Endothelial cell of umbilical vein (primary cell): ENCODE measurements around the gene PIM3. TPM values are rescaled to one million over a fixed set of nuclear protein-coding genes. Genes with fewer than 3 reads are reported as not detected.

Source experiments
- BruUV-seq: library from RNA; stranded (reverse); fragments of 400-500 nt; replicated peaks from 2 replicates; lab custom pipeline; 2021; lab: Mats Ljungman, UMichigan
- CTCF ChIA-PET: fragments of 300-600, 350-600 bp; sonication (Branson Sonifier 250); formaldehyde crosslinking; loops from one replicate; lab custom pipeline; 2021; ENCODE audit warnings: antibody characterized with exemption, inconsistent platforms; lab: Charles Lee
- POLR2A ChIA-PET: fragments of 300-600, 350-600 bp; sonication (Branson Sonifier 250); formaldehyde crosslinking; loops from one replicate; lab custom pipeline; 2021; ENCODE audit warnings: antibody characterized with exemption, inconsistent platforms; lab: Charles Lee
- DNase-seq: peaks from one replicate; pipeline ENCODE4 v3.0.0-alpha.2; 2011; ENCODE audit warnings: low read depth, low spot score
- FAIRE-seq: peaks from 2 replicates; lab custom pipeline; 2011; peaks lifted over from hg19 to GRCh38; lab: Jason Lieb, UNC
- H2AFZ ChIP-seq: 2 replicates; pipeline ENCODE4 v1.6.0; 2012; ENCODE audit warnings: low read depth, low read length, control low read depth, inconsistent platforms
- H3K27ac ChIP-seq: 2 replicates; pipeline ENCODE4 v1.5.1; 2011; ENCODE audit warnings: low read depth, mild to moderate bottlenecking, control low read depth, low read length, moderate library complexity; ENCODE audit not compliant: insufficient read depth
- H3K27me3 ChIP-seq, 2 experiments: 2 replicates each; pipeline versions ENCODE4 v1.6.0 to v1.6.1; 2011; ENCODE audit warnings: low read length in 2 of 2, mixed read lengths in 1 of 2; ENCODE audit not compliant: control insufficient read depth in 2 of 2, insufficient read depth in 2 of 2
- H3K36me3 ChIP-seq, 2 experiments: 2 replicates in 1 of 2; 3 replicates in 1 of 2; pipeline ENCODE4 v1.5.1; 2011; ENCODE audit warnings: low read length in 2 of 2, mild to moderate bottlenecking in 1 of 2, moderate library complexity in 1 of 2; ENCODE audit not compliant: control insufficient read depth in 2 of 2, insufficient read depth in 2 of 2; ENCODE audit errors: extremely low read depth in 1 of 2
- H3K4me1 ChIP-seq: 3 replicates; pipeline ENCODE4 v1.5.1; 2011; ENCODE audit warnings: mild to moderate bottlenecking, low read length; ENCODE audit not compliant: control insufficient read depth, insufficient read depth; ENCODE audit errors: extremely low read depth
- H3K4me2 ChIP-seq: 2 replicates; pipeline ENCODE4 v1.6.1; 2011; ENCODE audit warnings: low read length, control low read depth, mixed read lengths; ENCODE audit not compliant: insufficient read depth
- H3K4me3 ChIP-seq, 3 experiments: fragments of 200-600 bp in 1 of 3; sonication (generic), shearing (Covaris generic) in 1 of 3; replicated peaks in 1 of 3; 2 replicates each; pipeline ENCODE4 v1.5.1; 2011 to 2016; ENCODE audit warnings: control low read depth in 3 of 3, low read length in 3 of 3, mild to moderate bottlenecking in 2 of 3, inconsistent platforms in 1 of 3, low read depth in 1 of 3, moderate library complexity in 1 of 3; ENCODE audit not compliant: insufficient read depth in 1 of 3
- H3K79me2 ChIP-seq: 2 replicates; pipeline ENCODE4 v1.6.0; 2012; ENCODE audit warnings: low read length, inconsistent platforms; ENCODE audit not compliant: control insufficient read depth, insufficient read depth
- H3K9ac ChIP-seq: replicated peaks from 2 replicates; pipeline ENCODE3; 2011; ENCODE audit warnings: low read length, control low read depth; ENCODE audit not compliant: insufficient read depth; ENCODE audit errors: extremely low read depth
- H3K9me1 ChIP-seq: replicated peaks from 3 replicates; pipeline ENCODE4 v1.6.0; 2011; ENCODE audit warnings: mild to moderate bottlenecking, low read length; ENCODE audit not compliant: control insufficient read depth, insufficient read depth; ENCODE audit errors: extremely low read depth
- H3K9me3 ChIP-seq: replicated peaks from 2 replicates; pipeline ENCODE4 v1.5.1; 2012; ENCODE audit warnings: low read length, inconsistent platforms; ENCODE audit not compliant: control insufficient read depth, insufficient read depth
- H4K20me1 ChIP-seq: replicated peaks from 2 replicates; pipeline ENCODE3; 2011; ENCODE audit warnings: mild to moderate bottlenecking, low read length; ENCODE audit not compliant: control insufficient read depth, insufficient read depth; ENCODE audit errors: extremely low read depth
- EZH2 ChIP-seq: IDR thresholded peaks from 2 replicates; pipeline ENCODE4 v1.6.1; 2012; ENCODE audit warnings: borderline replicate concordance, low read depth, mild to moderate bottlenecking, moderate library complexity, low read length, inconsistent platforms; ENCODE audit not compliant: severe bottlenecking
- FOS ChIP-seq: IDR thresholded peaks from 2 replicates; pipeline ENCODE4 v1.6.1; 2011; ENCODE audit warnings: mild to moderate bottlenecking, low read length, moderate library complexity, borderline replicate concordance; ENCODE audit not compliant: insufficient read depth
- GATA2 ChIP-seq: IDR thresholded peaks from 2 replicates; pipeline ENCODE4 v1.7.0; 2011; ENCODE audit warnings: low read depth, mild to moderate bottlenecking, moderate library complexity, mixed read lengths, low read length; ENCODE audit not compliant: insufficient read length, insufficient read depth
- JUN ChIP-seq: IDR thresholded peaks from 2 replicates; pipeline ENCODE4 v1.6.1; 2011; ENCODE audit warnings: borderline replicate concordance, low read depth; ENCODE audit not compliant: insufficient read length, insufficient read depth
- MAX ChIP-seq: IDR thresholded peaks from 2 replicates; pipeline ENCODE4 v1.6.1; 2011; ENCODE audit not compliant: insufficient read depth, insufficient read length
- MYC ChIP-seq: IDR thresholded peaks from one replicate; pipeline ENCODE4 v1.6.1; 2011; ENCODE audit warnings: mild to moderate bottlenecking, low read depth, low read length
- POLR2A ChIP-seq: IDR thresholded peaks from 2 replicates; pipeline ENCODE4 v1.6.1; 2012; ENCODE audit warnings: low read depth, mild to moderate bottlenecking, control low read depth, low read length
- POLR2AphosphoS5 ChIP-seq: IDR thresholded peaks from 2 replicates; pipeline ENCODE4 v1.6.1; 2012; ENCODE audit warnings: low read depth, mild to moderate bottlenecking, control low read depth, low read length, moderate library complexity; ENCODE audit not compliant: insufficient read depth
- dilution Hi-C: fragments of 300-500 bp; cut with MboI; formaldehyde crosslinking; loops from one replicate; pipeline ENCODE4 v1.15.0; 2019; ENCODE audit warnings: low sequenced_read_pairs; ENCODE audit not compliant: extremely low pct_ligation_motif_present
- intact Hi-C: fragments of 100-400 bp; cut with micrococcal nuclease; formaldehyde crosslinking; loops from one replicate; pipeline ENCODE4 v1.10.0; 2022
- polyA plus RNA-seq, 4 experiments: library from polyadenylated mRNA; depleted of rRNA in 3 of 4; stranded (reverse) in 3 of 4; unstranded in 1 of 4; fragments of >200 nt; gene quantifications; 2 replicates each; pipeline versions ENCODE4 v1.2.1 to v1.2.3, GENCODE V29; 2011 to 2012; ENCODE audit warnings: missing spikeins in 1 of 4
- total RNA-seq: library from RNA; stranded (reverse); gene quantifications from 2 replicates; pipeline ENCODE4 v1.2.3, GENCODE V29; 2021
- TF ChIP-seq, protein P1 (sequence below), 2 donors: IDR thresholded peaks; 1 replicate in 1 of 2; 2 replicates in 1 of 2; pipeline ENCODE4 v1.5.1; 2011; ENCODE audit warnings: low read length in 2 of 2, mild to moderate bottlenecking in 2 of 2, moderate library complexity in 2 of 2, control low read depth in 1 of 2, inconsistent platforms in 1 of 2, low read depth in 1 of 2; ENCODE audit not compliant: insufficient read depth in 1 of 2; ENCODE audit errors: extremely low read depth in 1 of 2

PIM3 gene
- total and polyA plus RNA-seq, 2 donors (not counting 3 experiments of a cell fraction or from before 2014, with no cell fraction given) = 131 to 185 TPM

DNA sequence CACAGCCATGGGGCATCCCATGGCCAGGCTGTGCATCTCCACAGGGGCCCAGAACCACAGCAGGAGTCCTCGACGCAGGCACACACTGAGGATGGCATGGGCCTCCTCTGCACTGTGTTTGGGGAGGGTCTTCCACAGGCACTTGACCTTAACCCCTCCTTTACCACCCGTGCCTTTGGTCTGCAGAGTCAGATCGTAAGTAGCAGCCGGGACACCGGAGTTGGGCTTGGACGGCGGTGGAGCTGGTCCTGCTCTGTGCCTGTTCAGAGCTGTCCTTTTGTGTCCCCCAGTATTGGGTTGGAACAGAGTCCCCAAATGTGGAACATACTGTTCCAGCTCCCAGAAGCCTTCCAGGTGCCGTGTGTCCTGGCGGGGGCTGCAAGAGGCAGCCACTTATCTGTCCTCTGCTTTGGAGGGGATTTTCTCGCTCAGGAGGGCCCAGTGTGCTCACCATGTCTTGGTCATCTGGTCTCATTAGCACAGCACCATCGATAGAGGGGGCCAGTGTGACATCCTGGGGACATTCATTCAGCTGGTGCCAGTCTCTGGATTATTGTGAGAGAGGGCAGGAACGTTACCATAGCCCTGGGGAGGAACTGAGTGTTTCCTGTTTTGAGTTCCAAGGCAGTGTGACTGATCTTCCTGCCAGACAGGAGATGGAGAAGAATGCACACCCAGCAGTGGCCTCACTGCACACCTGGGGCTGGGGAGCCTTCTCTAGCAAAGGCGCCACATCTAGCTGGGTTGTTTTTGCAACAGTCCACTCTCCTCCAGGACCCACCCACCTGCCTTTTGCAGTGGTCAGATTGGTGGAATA lies 29.8 kb upstream of the PIM3 start:
- Histone ChIP-seq H3K4me3 (no peak overlapping the region), H3K27ac (peak overlapping the region; percentile 74), H3K9me3 (no peaks in the 10 kb centered on the region), H3K36me3 (no peaks in the 10 kb centered on the region), H3K4me1 (peaks cover 39% of the 10 kb centered on the region), H3K79me2 (no peaks in the 10 kb centered on the region), H3K9me1 (no peaks in the 10 kb centered on the region), H3K4me2 (peak overlapping the region; percentile 3), H4K20me1 (no peaks in the 10 kb centered on the region), H3K27me3 (no peaks in the 10 kb centered on the region), H3K9ac (no peak overlapping the region), H2AFZ (peak overlapping the region; percentile 13)
- no TSS peak for BruUV-seq
- POLR2A ChIA-PET = interaction anchor here (1.4 to 1.5 kb wide), 2 partner anchors 32 to 100 kb away, joined by 6 to 10 read pairs; no protein-coding TSS in a partner anchor
- TF ChIP-seq, protein P1, sequence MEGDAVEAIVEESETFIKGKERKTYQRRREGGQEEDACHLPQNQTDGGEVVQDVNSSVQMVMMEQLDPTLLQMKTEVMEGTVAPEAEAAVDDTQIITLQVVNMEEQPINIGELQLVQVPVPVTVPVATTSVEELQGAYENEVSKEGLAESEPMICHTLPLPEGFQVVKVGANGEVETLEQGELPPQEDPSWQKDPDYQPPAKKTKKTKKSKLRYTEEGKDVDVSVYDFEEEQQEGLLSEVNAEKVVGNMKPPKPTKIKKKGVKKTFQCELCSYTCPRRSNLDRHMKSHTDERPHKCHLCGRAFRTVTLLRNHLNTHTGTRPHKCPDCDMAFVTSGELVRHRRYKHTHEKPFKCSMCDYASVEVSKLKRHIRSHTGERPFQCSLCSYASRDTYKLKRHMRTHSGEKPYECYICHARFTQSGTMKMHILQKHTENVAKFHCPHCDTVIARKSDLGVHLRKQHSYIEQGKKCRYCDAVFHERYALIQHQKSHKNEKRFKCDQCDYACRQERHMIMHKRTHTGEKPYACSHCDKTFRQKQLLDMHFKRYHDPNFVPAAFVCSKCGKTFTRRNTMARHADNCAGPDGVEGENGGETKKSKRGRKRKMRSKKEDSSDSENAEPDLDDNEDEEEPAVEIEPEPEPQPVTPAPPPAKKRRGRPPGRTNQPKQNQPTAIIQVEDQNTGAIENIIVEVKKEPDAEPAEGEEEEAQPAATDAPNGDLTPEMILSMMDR (IDR thresholded peaks at IDR 0.05; ENCODE audit: extremely low read depth in 1 of 2, insufficient read depth in 1 of 2, low read depth in 1 of 2, low read length in 2 of 2) = peak; percentile 66 to 75
- TF ChIP-seq JUN = peak; percentile 43
- no peak for TF ChIP-seq GATA2
- TF ChIP-seq MYC = no peak
- TF ChIP-seq EZH2 = no peak
- peak; percentile 81 for TF ChIP-seq POLR2AphosphoS5
- peak; percentile 3 for TF ChIP-seq MAX
- peak; percentile 57 for TF ChIP-seq POLR2A
- TF ChIP-seq FOS = peak; percentile 40
- CTCF ChIA-PET = interaction anchor here (0.6 to 2.7 kb wide), 28 partner anchors 9 to 430 kb away, joined by 3 to 174 read pairs (median 5); partner anchors contain the start of genes ALG12, CRELD2, IL17REL and PANX2
- dilution Hi-C loops (no loop called here), intact Hi-C loops (loop anchor here (1.0 kb wide), 6 partner anchors 31 to 278 kb away; no protein-coding TSS in a partner anchor)
- FAIRE-seq (peak; percentile 100), DNase-seq (peak; percentile 96)
